MM.1S (cell line): ENCODE results near the gene PTPRD.

Experiments
- DNase-seq: peaks from one replicate; pipeline ENCODE4 v3.0.0-alpha.2; 2015
- H2AFZ ChIP-seq: fragments of 300-600 bp; sonication (generic); 2 replicates; pipeline ENCODE4 v1.6.0; 2016; ENCODE audit warnings: antibody characterized with exemption, low read length
- H3F3A ChIP-seq: fragments of 300-600 bp; sonication (generic); 2 replicates; pipeline ENCODE4 v1.6.1; 2016; ENCODE audit warnings: mild to moderate bottlenecking, antibody characterized with exemption, low read length, moderate library complexity, mixed read lengths; ENCODE audit not compliant: insufficient read depth
- H3K27ac ChIP-seq: fragments of 300-600 bp; sonication (generic); 2 replicates; pipeline ENCODE4 v1.5.1; 2016; ENCODE audit warnings: mild to moderate bottlenecking, low read length
- H3K27me3 ChIP-seq: fragments of 300-600 bp; sonication (generic); replicated peaks from 2 replicates; pipeline ENCODE4 v1.6.0; 2016; ENCODE audit warnings: low read length; ENCODE audit not compliant: insufficient read depth
- H3K36me3 ChIP-seq: fragments of 300-600 bp; sonication (generic); replicated peaks from 2 replicates; pipeline ENCODE4 v1.6.1; 2016; ENCODE audit warnings: mild to moderate bottlenecking, low read length, mixed read lengths; ENCODE audit not compliant: insufficient read depth
- H3K4me1 ChIP-seq: fragments of 300-600 bp; sonication (generic); 2 replicates; pipeline ENCODE4 v1.6.1; 2016; ENCODE audit warnings: low read length, mixed read lengths
- H3K4me2 ChIP-seq: fragments of 300-600 bp; sonication (generic); 2 replicates; pipeline ENCODE4 v1.6.0; 2016; ENCODE audit warnings: low read depth, low read length
- H3K4me3 ChIP-seq: fragments of 300-600 bp; sonication (generic); 2 replicates; pipeline ENCODE4 v1.5.1; 2016; ENCODE audit warnings: low read length, mixed read lengths
- H3K79me2 ChIP-seq: fragments of 300-600 bp; sonication (generic); 2 replicates; pipeline ENCODE4 v1.6.1; 2016; ENCODE audit warnings: mixed run types, low read length, mixed read lengths
- H3K9ac ChIP-seq: fragments of 300-600 bp; sonication (generic); 2 replicates; pipeline ENCODE4 v1.6.1; 2016; ENCODE audit warnings: low read length, mixed read lengths
- H3K9me2 ChIP-seq: fragments of 300-600 bp; sonication (generic); replicated peaks from 2 replicates; pipeline ENCODE4 v1.6.1; 2016; ENCODE audit warnings: mild to moderate bottlenecking, low read length, mixed read lengths; ENCODE audit not compliant: insufficient read depth
- H3K9me3 ChIP-seq: fragments of 300-600 bp; sonication (generic); replicated peaks from 2 replicates; pipeline ENCODE4 v1.6.1; 2016; ENCODE audit warnings: mild to moderate bottlenecking, low read length, mixed read lengths; ENCODE audit not compliant: insufficient read depth
- H4K20me1 ChIP-seq: fragments of 300-600 bp; sonication (generic); 2 replicates; pipeline ENCODE4 v1.6.1; 2016; ENCODE audit warnings: mild to moderate bottlenecking, low read length, moderate library complexity, mixed read lengths; ENCODE audit not compliant: insufficient read depth
- CTCF ChIP-seq: fragments of 300-600 bp; sonication (generic); IDR thresholded peaks from 2 replicates; pipeline ENCODE4 v1.5.1; 2016; ENCODE audit warnings: antibody characterized with exemption, low read length, mixed read lengths
- EZH2 ChIP-seq: fragments of 300-600 bp; sonication (generic); optimal IDR thresholded peaks from 2 replicates; pipeline ENCODE3; 2017; ENCODE audit warnings: low read depth, mild to moderate bottlenecking, antibody characterized with exemption, low read length, mixed read lengths
- EZH2phosphoT487 ChIP-seq: fragments of 300-600 bp; sonication (generic); IDR thresholded peaks from 2 replicates; pipeline ENCODE4 v1.6.1; 2018; ENCODE audit warnings: antibody characterized with exemption, low read length

PTPRD gene

DNA sequence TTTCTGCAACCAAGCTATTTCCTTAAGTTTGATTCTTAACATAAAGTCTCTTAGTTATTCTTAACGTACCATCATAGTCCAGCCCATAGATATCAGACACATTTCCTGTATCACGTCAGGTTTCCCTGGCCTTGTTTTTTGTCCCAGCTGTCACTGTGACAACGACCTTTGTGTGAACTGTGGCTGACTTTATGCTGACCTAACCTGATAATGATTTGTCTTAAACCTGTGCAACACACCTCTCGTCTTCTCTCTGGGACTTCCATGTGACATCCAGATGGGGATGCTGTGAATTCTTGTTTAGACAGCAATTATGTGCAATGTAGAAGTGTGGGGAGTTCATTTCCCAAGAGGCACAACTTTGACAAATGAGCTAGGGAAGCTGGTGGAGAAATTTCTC, 662.8 kb downstream of the PTPRD start:
- Histone ChIP-seq H3K27ac (no peak overlapping the region), H3K36me3 (no peaks in the 10 kb centered on the region), H3K4me2 (no peak overlapping the region), H3K4me3 (no peak overlapping the region), H3F3A (no peaks in the 10 kb centered on the region), H4K20me1 (no peaks in the 10 kb centered on the region), H3K4me1 (no peaks in the 10 kb centered on the region), H3K79me2 (no peaks in the 10 kb centered on the region), H2AFZ (no peak overlapping the region), H3K9ac (no peak overlapping the region), H3K27me3 (no peaks in the 10 kb centered on the region), H3K9me3 (no peaks in the 10 kb centered on the region), H3K9me2 (no peaks in the 10 kb centered on the region)
- no peak for DNase-seq
- TF ChIP-seq EZH2 (no peak), CTCF (no peak), EZH2phosphoT487 (no peak)

DNA sequence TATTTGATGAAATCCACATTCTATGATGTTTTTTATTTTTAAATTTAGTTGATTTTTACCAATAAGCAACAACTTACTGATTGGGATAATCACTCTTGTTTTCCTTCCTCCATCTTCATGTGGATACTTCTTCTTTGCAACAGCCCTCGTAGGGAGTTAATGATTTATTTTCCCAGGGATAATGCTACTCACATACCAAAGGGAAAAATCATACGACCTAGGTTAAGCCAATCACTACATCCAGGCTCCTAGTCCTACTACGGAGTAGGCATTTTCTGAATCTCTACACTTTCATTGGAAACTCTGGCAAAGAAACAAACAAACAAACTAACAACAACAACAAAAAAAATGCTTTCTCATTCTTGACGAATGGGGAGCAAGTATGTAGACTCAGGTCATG, 663.4 kb downstream of the PTPRD start:
- TF ChIP-seq EZH2phosphoT487, result no peak
- no peak for TF ChIP-seq EZH2
- no peak for TF ChIP-seq CTCF
- H3K79me2 ChIP-seq, result no peaks in the 10 kb centered on the region
- H3K27me3 ChIP-seq, result no peaks in the 10 kb centered on the region
- H3K4me1 ChIP-seq, result no peaks in the 10 kb centered on the region
- DNase-seq, result no peak
- H3K4me2 ChIP-seq, result no peak overlapping the region
- H3K36me3 ChIP-seq, result no peaks in the 10 kb centered on the region
- H2AFZ ChIP-seq, result no peak overlapping the region
- no peak overlapping the region for H3K4me3 ChIP-seq
- no peaks in the 10 kb centered on the region for H3F3A ChIP-seq
- no peaks in the 10 kb centered on the region for H4K20me1 ChIP-seq
- no peak overlapping the region for H3K9ac ChIP-seq
- no peak overlapping the region for H3K27ac ChIP-seq
- no peaks in the 10 kb centered on the region for H3K9me3 ChIP-seq
- H3K9me2 ChIP-seq, result no peaks in the 10 kb centered on the region

DNA sequence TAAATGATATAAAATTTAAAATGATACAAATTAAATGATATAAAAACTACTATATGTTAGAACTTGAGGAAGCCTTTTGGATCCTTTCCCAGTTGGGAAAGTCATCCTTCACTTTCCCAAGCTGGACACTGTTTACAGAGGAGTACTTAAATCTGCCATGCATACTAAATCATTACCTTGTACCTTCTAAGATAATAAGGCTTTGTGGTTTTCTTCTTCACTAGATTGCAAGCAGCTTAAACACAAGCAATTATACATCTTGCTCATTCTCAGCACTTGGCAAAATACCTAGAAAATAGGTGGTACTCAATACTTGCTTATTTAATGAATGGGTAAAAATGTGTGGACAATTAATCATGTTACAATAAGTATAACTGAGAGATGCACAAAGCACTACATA, 666.8 kb downstream of the PTPRD start:
- Histone ChIP-seq H3K27me3 (no peaks in the 10 kb centered on the region), H3K9me2 (no peaks in the 10 kb centered on the region)
- TF ChIP-seq EZH2, result no peak
- TF ChIP-seq EZH2phosphoT487, result no peak

DNA sequence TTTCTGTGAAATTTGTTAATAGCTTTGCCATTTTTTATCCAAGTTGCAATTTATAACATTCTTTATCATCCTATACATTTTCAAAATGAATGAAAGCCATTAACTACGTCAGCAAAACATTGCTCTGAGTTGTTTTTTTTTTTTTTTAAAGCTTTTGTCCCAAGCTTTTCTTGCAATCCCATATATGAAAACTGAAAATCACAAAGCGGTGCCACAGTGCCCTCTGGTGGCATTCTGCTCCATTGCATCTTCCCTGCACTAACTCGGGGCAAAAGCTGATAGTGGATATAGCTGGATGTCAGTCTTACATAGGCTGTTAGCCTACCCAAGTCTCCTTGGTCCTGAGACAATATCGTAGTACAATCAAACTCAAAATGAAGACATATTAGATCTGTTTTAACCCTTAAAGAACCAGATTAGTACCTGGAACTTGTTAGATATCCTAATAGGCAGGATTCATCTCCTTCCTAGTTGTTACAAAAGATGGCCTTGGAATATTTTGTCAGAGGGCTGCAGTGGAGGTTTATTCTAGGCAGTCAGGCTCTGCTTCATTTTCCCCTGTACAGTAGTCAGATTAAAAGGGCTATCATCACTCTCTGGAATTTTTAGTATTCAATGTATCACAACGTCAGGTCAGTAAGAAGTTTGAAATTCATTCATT, 669.9 kb downstream of the PTPRD start:
- Histone ChIP-seq H3K79me2 (no peaks in the 10 kb centered on the region), H2AFZ (no peak overlapping the region), H3K36me3 (no peaks in the 10 kb centered on the region), H3K27me3 (no peaks in the 10 kb centered on the region), H3K4me2 (no peak overlapping the region), H3K9me2 (no peaks in the 10 kb centered on the region), H3K4me3 (no peak overlapping the region), H3K9ac (no peak overlapping the region), H3K4me1 (no peaks in the 10 kb centered on the region), H3K27ac (no peak overlapping the region), H4K20me1 (no peaks in the 10 kb centered on the region), H3K9me3 (no peaks in the 10 kb centered on the region), H3F3A (no peaks in the 10 kb centered on the region)
- TF ChIP-seq CTCF, result peak; percentile 94
- no peak for TF ChIP-seq EZH2
- no peak for TF ChIP-seq EZH2phosphoT487
- peak; percentile 74 for DNase-seq

More for the DNA sequence above, 666.8 kb downstream of the PTPRD start:
- Histone ChIP-seq H3K4me3 (no peak overlapping the region), H3K4me1 (no peaks in the 10 kb centered on the region), H3K27ac (no peak overlapping the region), H3K9me3 (no peaks in the 10 kb centered on the region), H4K20me1 (no peaks in the 10 kb centered on the region), H3K9ac (no peak overlapping the region), H2AFZ (no peak overlapping the region), H3K79me2 (no peaks in the 10 kb centered on the region), H3K36me3 (no peaks in the 10 kb centered on the region), H3F3A (no peaks in the 10 kb centered on the region), H3K4me2 (no peak overlapping the region)
- no peak for DNase-seq
